ENCODE data around the gene COBLL1. TPM values are rescaled to one million over a fixed set of nuclear protein-coding genes. Genes with fewer than 3 reads are reported as not detected.

The COBLL1 gene
- total RNA-seq, 6 experiments from 2014 or later, result 28.1 to 49.7 (median 29.9) TPM

GRCh38 chr2:164681009-164681408, 160.6 kb downstream of the COBLL1 start:
- H3K36me3 Mint-ChIP-seq (ENCODE audit: low read depth), result peaks cover 10% of the 10 kb centered on the region
- H3K9me3 Mint-ChIP-seq, result no peaks in the 10 kb centered on the region
- no peak overlapping the region for H3K4me3 Mint-ChIP-seq
- H3K27me3 Mint-ChIP-seq (ENCODE audit: insufficient read depth), result no peaks in the 10 kb centered on the region; the same call in 1 of the 2 replicates
- TF ChIP-seq, protein P1, sequence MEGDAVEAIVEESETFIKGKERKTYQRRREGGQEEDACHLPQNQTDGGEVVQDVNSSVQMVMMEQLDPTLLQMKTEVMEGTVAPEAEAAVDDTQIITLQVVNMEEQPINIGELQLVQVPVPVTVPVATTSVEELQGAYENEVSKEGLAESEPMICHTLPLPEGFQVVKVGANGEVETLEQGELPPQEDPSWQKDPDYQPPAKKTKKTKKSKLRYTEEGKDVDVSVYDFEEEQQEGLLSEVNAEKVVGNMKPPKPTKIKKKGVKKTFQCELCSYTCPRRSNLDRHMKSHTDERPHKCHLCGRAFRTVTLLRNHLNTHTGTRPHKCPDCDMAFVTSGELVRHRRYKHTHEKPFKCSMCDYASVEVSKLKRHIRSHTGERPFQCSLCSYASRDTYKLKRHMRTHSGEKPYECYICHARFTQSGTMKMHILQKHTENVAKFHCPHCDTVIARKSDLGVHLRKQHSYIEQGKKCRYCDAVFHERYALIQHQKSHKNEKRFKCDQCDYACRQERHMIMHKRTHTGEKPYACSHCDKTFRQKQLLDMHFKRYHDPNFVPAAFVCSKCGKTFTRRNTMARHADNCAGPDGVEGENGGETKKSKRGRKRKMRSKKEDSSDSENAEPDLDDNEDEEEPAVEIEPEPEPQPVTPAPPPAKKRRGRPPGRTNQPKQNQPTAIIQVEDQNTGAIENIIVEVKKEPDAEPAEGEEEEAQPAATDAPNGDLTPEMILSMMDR (IDR thresholded peaks at IDR 0.05), result no peak
- H3K27ac Mint-ChIP-seq, result no peak overlapping the region
- no peak for DNase-seq
- peaks cover 9% of the 10 kb centered on the region; the same call in 1 of the 2 replicates for H3K4me1 Mint-ChIP-seq (ENCODE audit: low read depth)

GRCh38 chr2:164678631-164679149, 162.9 kb downstream of the COBLL1 start:
- H3K9me3 Mint-ChIP-seq, result no peaks in the 10 kb centered on the region
- H3K36me3 Mint-ChIP-seq (ENCODE audit: low read depth), result peaks cover 10% of the 10 kb centered on the region
- DNase-seq, result no peak
- no peak overlapping the region for H3K4me3 Mint-ChIP-seq
- H3K4me1 Mint-ChIP-seq (ENCODE audit: low read depth), result peaks cover 9% of the 10 kb centered on the region; the same call in 1 of the 2 replicates
- TF ChIP-seq, protein P1 (IDR thresholded peaks at IDR 0.05), result no peak
- H3K27ac Mint-ChIP-seq, result no peak overlapping the region
- H3K27me3 Mint-ChIP-seq (ENCODE audit: insufficient read depth), result no peaks in the 10 kb centered on the region; the same call in 1 of the 2 replicates

GRCh38 chr2:164677733-164678132, 163.9 kb downstream of the COBLL1 start:
- TF ChIP-seq, protein P1 (IDR thresholded peaks at IDR 0.05), result no peak
- H3K27ac Mint-ChIP-seq, result no peak overlapping the region
- no peak overlapping the region for H3K4me3 Mint-ChIP-seq
- H3K36me3 Mint-ChIP-seq (ENCODE audit: low read depth), result peaks cover 10% of the 10 kb centered on the region
- no peaks in the 10 kb centered on the region for H3K9me3 Mint-ChIP-seq
- no peaks in the 10 kb centered on the region; the same call in 1 of the 2 replicates for H3K27me3 Mint-ChIP-seq (ENCODE audit: insufficient read depth)
- no peak for DNase-seq
- peaks cover 9% of the 10 kb centered on the region; the same call in 1 of the 2 replicates for H3K4me1 Mint-ChIP-seq (ENCODE audit: low read depth)

DNA sequence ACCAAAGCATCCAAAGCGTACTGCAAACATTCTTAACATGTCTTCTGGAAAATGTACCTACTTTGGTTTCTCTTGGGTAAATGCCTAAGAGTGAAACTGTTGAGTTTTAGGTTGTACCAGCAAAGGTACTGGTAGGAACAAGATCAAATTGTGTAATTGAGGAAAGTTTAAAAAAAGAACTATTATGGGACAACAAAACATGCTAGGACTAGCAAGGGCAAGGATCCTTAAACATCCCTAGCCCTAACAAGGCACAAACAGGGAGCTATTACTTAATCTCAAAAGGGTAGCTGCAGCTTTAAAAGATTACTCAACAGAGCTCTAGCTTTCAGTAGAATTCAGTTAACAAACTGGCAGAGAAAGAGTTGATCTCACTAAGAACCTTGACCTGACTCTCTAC, 164.4 kb downstream of the COBLL1 start:
- DNase-seq, result no peak
- H3K27me3 Mint-ChIP-seq (ENCODE audit: insufficient read depth), result no peaks in the 10 kb centered on the region; the same call in 1 of the 2 replicates
- peaks cover 10% of the 10 kb centered on the region for H3K36me3 Mint-ChIP-seq (ENCODE audit: low read depth)

GRCh38 chr2:164675687-164676086, 165.9 kb downstream of the COBLL1 start:
- Mint-ChIP-seq H3K4me3 (no peak overlapping the region), H3K27me3 (ENCODE audit: insufficient read depth) (no peaks in the 10 kb centered on the region), H3K4me1 (ENCODE audit: low read depth) (peaks cover 10% of the 10 kb centered on the region), H3K36me3 (ENCODE audit: low read depth) (peaks cover 10% of the 10 kb centered on the region), H3K27ac (no peak overlapping the region), H3K9me3 (no peaks in the 10 kb centered on the region)
- TF ChIP-seq, protein P1 (IDR thresholded peaks at IDR 0.05), result no peak
- no peak for DNase-seq

More for the DNA sequence above, 164.4 kb downstream of the COBLL1 start:
- TF ChIP-seq, protein P1 (IDR thresholded peaks at IDR 0.05), result no peak
- no peaks in the 10 kb centered on the region for H3K9me3 Mint-ChIP-seq
- H3K4me1 Mint-ChIP-seq (ENCODE audit: low read depth), result peaks cover 9% of the 10 kb centered on the region; the same call in 1 of the 2 replicates
- H3K27ac Mint-ChIP-seq, result no peak overlapping the region
- no peak overlapping the region for H3K4me3 Mint-ChIP-seq
